GM13977 (cell line): Measurements from ENCODE around the gene CDKL1.

Experiments
- DNase-seq: peaks from one replicate; pipeline ENCODE4 v3.0.0; 2012; ENCODE audit warnings: low spot score
- in situ Hi-C: fragments of 300-500 bp; cut with MboI; formaldehyde crosslinking; loops from one replicate; pipeline ENCODE4 v1.12.0; 2022; ENCODE audit warnings: low sequenced_read_pairs, low pct_unique_long_range_greater_than_20kb, mixed read lengths, inconsistent platforms; ENCODE audit not compliant: unreplicated experiment
- TF ChIP-seq, protein P1 (sequence below): IDR thresholded peaks from 2 replicates; pipeline ENCODE4 v1.5.1; 2012; ENCODE audit warnings: mild to moderate bottlenecking, control low read depth; ENCODE audit not compliant: insufficient read depth; ENCODE audit errors: extremely low read depth, missing control alignments

Gene CDKL1

DNA sequence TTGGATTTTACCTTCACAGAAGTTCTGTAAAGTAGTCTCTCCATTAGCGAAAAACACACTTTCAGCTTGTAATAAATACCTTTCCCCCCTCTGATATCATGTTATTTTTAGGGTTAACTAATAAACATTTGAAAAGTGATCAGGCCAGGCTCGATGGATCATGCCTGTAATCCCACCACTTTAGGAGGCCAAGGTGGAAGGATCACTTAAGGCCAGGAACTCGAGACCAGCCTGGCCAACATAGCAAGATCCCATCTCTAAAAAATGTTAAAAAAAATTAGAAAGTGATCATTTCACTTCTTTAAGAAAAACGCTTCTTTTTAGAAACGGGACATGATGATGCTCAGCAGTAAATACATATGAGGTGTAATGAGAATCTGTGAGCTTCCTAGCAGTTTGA, 2.0 kb downstream of the CDKL1 start:
- in situ Hi-C loops = no loop called here
- no peak for DNase-seq
- TF ChIP-seq, protein P1, sequence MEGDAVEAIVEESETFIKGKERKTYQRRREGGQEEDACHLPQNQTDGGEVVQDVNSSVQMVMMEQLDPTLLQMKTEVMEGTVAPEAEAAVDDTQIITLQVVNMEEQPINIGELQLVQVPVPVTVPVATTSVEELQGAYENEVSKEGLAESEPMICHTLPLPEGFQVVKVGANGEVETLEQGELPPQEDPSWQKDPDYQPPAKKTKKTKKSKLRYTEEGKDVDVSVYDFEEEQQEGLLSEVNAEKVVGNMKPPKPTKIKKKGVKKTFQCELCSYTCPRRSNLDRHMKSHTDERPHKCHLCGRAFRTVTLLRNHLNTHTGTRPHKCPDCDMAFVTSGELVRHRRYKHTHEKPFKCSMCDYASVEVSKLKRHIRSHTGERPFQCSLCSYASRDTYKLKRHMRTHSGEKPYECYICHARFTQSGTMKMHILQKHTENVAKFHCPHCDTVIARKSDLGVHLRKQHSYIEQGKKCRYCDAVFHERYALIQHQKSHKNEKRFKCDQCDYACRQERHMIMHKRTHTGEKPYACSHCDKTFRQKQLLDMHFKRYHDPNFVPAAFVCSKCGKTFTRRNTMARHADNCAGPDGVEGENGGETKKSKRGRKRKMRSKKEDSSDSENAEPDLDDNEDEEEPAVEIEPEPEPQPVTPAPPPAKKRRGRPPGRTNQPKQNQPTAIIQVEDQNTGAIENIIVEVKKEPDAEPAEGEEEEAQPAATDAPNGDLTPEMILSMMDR = no peak

DNA sequence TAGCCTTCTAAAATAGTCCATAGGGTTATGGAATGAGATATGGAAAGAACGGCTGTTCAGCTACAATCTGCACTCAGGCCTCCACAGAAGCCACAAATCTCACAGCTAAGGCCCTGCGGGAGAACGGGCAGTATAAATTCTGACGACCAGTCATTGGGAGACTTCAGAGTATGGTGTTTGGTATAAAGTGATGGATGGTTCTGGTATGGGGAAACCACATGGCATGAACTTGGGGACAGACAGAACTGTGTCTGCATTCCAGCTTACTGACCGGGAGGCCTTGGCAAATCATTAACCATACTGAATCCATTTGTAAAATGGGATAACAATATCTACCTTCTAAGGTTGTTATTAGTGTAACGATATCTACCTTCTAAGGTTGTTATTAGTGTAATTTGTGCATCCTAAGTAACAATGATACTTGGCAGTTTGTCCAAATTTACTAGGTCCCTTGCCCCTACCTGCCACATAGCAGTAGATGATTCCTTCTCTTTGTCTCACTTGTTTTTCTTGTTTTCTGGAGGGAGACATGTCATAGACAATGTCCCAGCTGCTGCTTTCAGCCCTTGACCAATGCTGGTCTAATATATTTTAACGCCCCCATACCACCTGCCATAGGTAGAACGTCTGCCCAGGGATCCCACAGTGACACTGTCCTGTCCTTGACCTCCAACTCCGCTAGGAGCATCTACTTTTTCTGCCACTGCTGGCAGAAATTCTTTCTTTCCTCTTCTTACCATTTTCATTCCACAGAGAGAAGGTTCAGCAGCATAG, 6.8 kb downstream of the CDKL1 start:
- TF ChIP-seq, protein P1 = no peak
- DNase-seq = no peak
- in situ Hi-C loops = no loop called here

DNA sequence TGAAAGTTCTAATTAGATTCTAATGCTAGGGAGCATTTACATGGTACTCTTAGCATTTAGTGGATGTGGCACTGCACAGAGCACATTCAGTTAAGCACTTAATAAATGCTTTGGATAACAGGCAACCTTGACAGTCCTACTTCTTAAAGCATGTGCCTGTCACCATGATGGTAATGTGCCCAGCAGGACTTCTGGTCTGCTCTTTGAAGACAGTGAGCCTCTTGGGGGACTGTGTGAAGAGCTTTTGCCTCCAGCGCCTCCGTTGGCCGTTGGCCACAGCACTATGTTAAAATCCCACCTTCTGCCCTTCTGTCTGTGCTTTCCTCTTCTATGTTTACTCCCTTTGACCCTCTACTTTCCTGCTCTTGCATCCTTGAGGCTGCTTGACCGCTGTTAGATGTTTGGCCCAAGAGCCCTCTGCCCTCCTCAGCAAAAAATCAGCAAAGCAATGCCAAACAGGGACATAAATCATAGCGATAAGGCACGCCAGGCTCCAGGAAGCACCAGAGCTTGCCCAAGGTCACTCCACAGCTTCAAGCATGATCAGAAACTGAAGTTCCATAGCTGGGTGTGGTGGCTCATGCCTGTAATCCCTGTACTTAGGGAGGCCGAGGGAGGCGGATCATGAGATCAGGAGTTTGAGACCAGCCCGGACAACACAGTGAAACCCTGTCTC, 8.3 kb downstream of the CDKL1 start:
- in situ Hi-C loops = no loop called here
- TF ChIP-seq, protein P1 = no peak

DNA sequence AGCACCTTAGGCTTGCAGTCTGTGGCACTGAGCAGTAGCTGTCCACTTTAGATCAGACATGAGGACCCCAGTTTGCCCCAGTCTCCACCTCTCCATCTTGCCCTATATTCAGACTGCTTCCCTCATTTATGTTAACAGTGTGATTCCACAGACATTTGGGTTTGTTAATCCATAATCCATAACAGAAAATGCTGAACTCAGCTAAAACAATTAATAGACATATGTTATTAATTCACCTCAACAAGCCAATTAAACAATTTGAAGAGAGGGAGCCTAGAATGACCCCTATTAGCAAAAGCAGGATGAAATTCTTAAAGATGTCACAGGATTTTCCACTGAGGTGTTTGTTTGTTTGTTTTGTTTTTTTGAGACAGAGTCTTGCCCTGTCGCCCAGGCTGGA, 9.1 kb downstream of the CDKL1 start:
- DNase-seq = no peak
- in situ Hi-C loops = no loop called here
- TF ChIP-seq, protein P1 = no peak

More for the DNA sequence above, 8.3 kb downstream of the CDKL1 start:
- no peak for DNase-seq

DNA sequence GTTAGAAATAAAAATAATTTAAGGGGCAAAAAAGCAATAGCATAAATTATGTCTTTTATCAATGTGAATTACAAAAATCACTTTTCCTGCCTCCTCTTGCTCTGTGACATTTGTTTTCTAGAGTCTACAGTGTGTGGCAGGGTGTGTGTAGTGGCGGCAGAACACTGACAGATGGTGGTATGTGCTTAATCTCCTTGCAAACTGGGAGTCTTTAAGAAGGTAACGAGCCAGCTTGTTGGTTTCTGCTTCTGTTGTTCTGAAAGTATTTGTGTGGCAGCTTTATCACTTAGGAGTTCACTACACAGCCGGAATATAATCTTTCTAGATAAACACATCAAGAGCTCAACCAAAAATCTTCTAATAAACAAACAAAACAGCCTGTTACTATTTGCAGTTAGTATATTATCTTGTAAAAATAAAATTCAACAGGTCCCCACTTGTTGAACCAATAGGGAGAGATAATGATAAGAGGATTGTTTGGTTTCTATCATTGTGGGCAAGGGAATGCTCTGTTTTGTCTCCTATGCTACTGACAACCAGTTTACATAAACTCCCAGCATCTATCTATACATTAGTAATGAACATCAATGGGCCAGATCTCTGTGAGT, 13.0 kb downstream of the CDKL1 start:
- TF ChIP-seq, protein P1 = no peak
- in situ Hi-C loops = no loop called here
- no peak for DNase-seq

DNA sequence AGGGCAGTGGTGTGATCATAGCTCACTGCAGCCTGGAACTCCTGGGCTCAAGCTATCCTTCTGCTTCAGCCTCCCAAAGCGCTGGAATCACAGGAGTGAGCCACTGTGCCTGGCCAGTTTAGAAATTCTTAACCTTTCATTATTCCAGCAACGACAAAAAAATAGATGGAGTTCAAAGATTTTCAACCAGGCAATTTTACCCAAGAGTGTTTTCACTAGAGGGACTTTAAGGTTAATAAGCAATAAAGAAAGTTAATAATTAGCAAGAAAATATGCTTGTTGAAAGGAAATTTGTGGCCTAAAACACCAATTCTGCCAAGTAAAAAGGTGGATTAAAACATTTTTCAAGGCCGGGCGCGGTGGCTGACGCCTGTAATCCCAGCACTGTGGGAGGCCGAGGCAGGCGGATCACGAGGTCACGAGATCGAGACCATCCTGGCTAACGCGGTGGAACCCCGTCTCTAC, 14.8 kb downstream of the CDKL1 start:
- TF ChIP-seq, protein P1 = no peak
- no peak for DNase-seq
- in situ Hi-C loops = no loop called here
